Fibroblast of lung (primary cell): Measurements from ENCODE around the gene PRDM11. TPM values are rescaled to one million over a fixed set of nuclear protein-coding genes. Genes with fewer than 3 reads are reported as not detected.

Experiments used
- DNase-seq, 2 donors: peaks; one replicate each; pipeline versions ENCODE4 v3.0.0 to v3.0.0-alpha.2; 2010; ENCODE audit warnings: low read depth in 2 of 2
- H2AFZ ChIP-seq: 2 replicates; pipeline ENCODE4 v1.5.1; 2012; ENCODE audit warnings: low read length, control low read depth, inconsistent platforms
- H3K27ac ChIP-seq: 2 replicates; pipeline ENCODE4 v1.5.1; 2011; ENCODE audit warnings: low read length, control low read depth; ENCODE audit not compliant: insufficient read depth
- H3K27me3 ChIP-seq: 2 replicates; pipeline ENCODE4 v1.5.1; 2011; ENCODE audit warnings: mild to moderate bottlenecking, low read length; ENCODE audit not compliant: control insufficient read depth, insufficient read depth
- H3K36me3 ChIP-seq: 2 replicates; pipeline ENCODE4 v1.5.1; 2011; ENCODE audit warnings: low read length; ENCODE audit not compliant: control insufficient read depth, insufficient read depth
- H3K4me1 ChIP-seq: 2 replicates; pipeline ENCODE4 v1.5.1; 2011; ENCODE audit warnings: low read length; ENCODE audit not compliant: control insufficient read depth, insufficient read depth; ENCODE audit errors: extremely low read depth
- H3K4me2 ChIP-seq: 2 replicates; pipeline ENCODE4 v1.5.1; 2011; ENCODE audit warnings: low read length, control low read depth; ENCODE audit not compliant: insufficient read depth; ENCODE audit errors: extremely low read depth
- H3K4me3 ChIP-seq, 4 experiments: fragments of 200-600 bp in 1 of 4; sonication (generic) in 1 of 4; replicated peaks in 1 of 4; 2 replicates each; pipeline ENCODE4 v1.5.1; 2011 to 2016; ENCODE audit warnings: low read length in 4 of 4, low read depth in 3 of 4, mild to moderate bottlenecking in 3 of 4, control low read depth in 2 of 4, inconsistent platforms in 1 of 4, mixed read lengths in 1 of 4; ENCODE audit not compliant: insufficient read depth in 1 of 4; ENCODE audit errors: control extremely low read depth in 1 of 4
- H3K79me2 ChIP-seq: 2 replicates; pipeline ENCODE4 v1.5.1; 2012; ENCODE audit warnings: mild to moderate bottlenecking, low read length, inconsistent platforms; ENCODE audit not compliant: control insufficient read depth, insufficient read depth
- H3K9ac ChIP-seq: 2 replicates; pipeline ENCODE4 v1.5.1; 2011; ENCODE audit warnings: mild to moderate bottlenecking, low read length, control low read depth; ENCODE audit not compliant: insufficient read depth
- H3K9me3 ChIP-seq: 2 replicates; pipeline ENCODE4 v1.5.1; 2012; ENCODE audit warnings: low read depth, low read length; ENCODE audit not compliant: control insufficient read depth, insufficient read depth
- H4K20me1 ChIP-seq: 2 replicates; pipeline ENCODE4 v1.5.1; 2011; ENCODE audit warnings: low read length; ENCODE audit not compliant: control insufficient read depth, insufficient read depth; ENCODE audit errors: extremely low read depth
- EZH2 ChIP-seq: IDR thresholded peaks from 2 replicates; pipeline ENCODE4 v1.5.1; 2012; ENCODE audit warnings: low read length, control low read depth, mild to moderate bottlenecking; ENCODE audit errors: missing control alignments
- polyA plus RNA-seq, 2 donors: library from polyadenylated mRNA; depleted of rRNA in 1 of 2; stranded (reverse) in 1 of 2; unstranded in 1 of 2; fragments of >200 nt; gene quantifications; 2 replicates each; pipeline ENCODE4 v1.2.1, GENCODE V29; 2011 to 2012; ENCODE audit warnings: missing spikeins in 1 of 2
- total RNA-seq: library from RNA; depleted of rRNA; stranded (reverse); fragments of >200 nt; gene quantifications from 2 replicates; pipeline ENCODE4 v1.2.1, GENCODE V29; 2014
- TF ChIP-seq, protein P1 (sequence below), 2 donors: IDR thresholded peaks in 1 of 2; conservative IDR thresholded peaks in 1 of 2; 1 replicate in 1 of 2; 2 replicates in 1 of 2; pipeline ENCODE4 v1.5.1; 2011 to 2012; ENCODE audit warnings: low read length in 2 of 2, control low read depth in 1 of 2, inconsistent platforms in 1 of 2, low read depth in 1 of 2, mild to moderate bottlenecking in 1 of 2

Gene PRDM11
- total and polyA plus RNA-seq, 2 donors (not counting 1 experiment from before 2014, with no cell fraction given), result 3.1 to 4.0 TPM

DNA sequence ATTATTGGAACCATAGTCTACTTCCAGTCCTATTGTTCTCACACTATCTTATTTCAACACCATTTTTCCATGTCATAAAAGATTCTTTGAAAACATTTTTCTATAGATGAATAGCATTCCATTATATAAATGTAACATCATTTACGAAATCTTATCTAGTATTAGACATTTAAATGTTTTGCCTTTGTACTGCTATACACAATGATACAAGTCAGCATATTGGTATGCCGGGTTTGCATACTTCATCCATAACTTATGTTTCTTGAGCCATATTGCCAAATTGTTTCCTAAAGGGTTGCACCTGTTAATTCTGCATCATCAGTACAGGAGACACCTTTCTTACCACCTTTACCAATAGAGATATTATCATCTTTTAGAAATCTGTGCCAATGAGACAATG is 71.6 kb downstream of the PRDM11 start:
- no peak overlapping the region for H3K4me2 ChIP-seq
- H3K9me3 ChIP-seq, result no peaks in the 10 kb centered on the region

DNA sequence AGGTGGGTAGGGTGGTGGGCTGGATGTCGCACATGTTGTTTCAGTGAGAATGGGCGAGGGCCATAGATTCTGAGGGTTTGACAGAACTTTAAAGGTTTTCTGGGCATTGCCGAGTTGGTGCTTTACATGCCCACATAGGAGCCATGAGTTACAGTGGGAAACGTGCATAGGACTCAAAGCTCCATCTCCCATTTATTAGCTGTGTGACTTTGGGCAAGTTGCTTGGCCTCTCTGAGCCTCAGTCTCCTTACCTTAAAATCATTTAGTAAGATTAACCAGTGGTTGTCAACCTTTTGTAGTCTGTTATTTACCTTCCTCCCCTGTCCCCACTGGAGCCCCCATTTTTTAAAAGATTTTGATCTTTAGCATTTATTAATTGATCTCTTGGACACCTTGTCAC is 72.3 kb downstream of the PRDM11 start:
- TF ChIP-seq EZH2, result no peak
- TF ChIP-seq, protein P1, sequence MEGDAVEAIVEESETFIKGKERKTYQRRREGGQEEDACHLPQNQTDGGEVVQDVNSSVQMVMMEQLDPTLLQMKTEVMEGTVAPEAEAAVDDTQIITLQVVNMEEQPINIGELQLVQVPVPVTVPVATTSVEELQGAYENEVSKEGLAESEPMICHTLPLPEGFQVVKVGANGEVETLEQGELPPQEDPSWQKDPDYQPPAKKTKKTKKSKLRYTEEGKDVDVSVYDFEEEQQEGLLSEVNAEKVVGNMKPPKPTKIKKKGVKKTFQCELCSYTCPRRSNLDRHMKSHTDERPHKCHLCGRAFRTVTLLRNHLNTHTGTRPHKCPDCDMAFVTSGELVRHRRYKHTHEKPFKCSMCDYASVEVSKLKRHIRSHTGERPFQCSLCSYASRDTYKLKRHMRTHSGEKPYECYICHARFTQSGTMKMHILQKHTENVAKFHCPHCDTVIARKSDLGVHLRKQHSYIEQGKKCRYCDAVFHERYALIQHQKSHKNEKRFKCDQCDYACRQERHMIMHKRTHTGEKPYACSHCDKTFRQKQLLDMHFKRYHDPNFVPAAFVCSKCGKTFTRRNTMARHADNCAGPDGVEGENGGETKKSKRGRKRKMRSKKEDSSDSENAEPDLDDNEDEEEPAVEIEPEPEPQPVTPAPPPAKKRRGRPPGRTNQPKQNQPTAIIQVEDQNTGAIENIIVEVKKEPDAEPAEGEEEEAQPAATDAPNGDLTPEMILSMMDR (conservative IDR thresholded peaks at IDR 0.05 in 1 of 2, IDR thresholded peaks at IDR 0.05 in 1 of 2; ENCODE audit: low read depth in 1 of 2, low read length in 2 of 2), result no peak
- H3K4me1 ChIP-seq, result no peaks in the 10 kb centered on the region
- H3K9ac ChIP-seq, result no peak overlapping the region
- no peak overlapping the region for H2AFZ ChIP-seq
- no peaks in the 10 kb centered on the region for H3K9me3 ChIP-seq
- no peak overlapping the region for H3K27ac ChIP-seq
- H3K27me3 ChIP-seq, result no peaks in the 10 kb centered on the region
- no peaks in the 10 kb centered on the region for H3K36me3 ChIP-seq
- no peak for DNase-seq
- no peak overlapping the region for H3K4me2 ChIP-seq
- H4K20me1 ChIP-seq, result no peaks in the 10 kb centered on the region
- H3K4me3 ChIP-seq, result no peak overlapping the region
- H3K79me2 ChIP-seq, result no peaks in the 10 kb centered on the region

More for the DNA sequence above, 71.6 kb downstream of the PRDM11 start:
- no peak overlapping the region for H2AFZ ChIP-seq
- no peaks in the 10 kb centered on the region for H3K36me3 ChIP-seq
- no peak overlapping the region for H3K4me3 ChIP-seq
- H3K79me2 ChIP-seq, result no peaks in the 10 kb centered on the region
- no peaks in the 10 kb centered on the region for H3K27me3 ChIP-seq
- H3K27ac ChIP-seq, result no peak overlapping the region
- DNase-seq, result peak in 1 of 2 donors; percentile 47
- no peaks in the 10 kb centered on the region for H3K4me1 ChIP-seq
- no peaks in the 10 kb centered on the region for H4K20me1 ChIP-seq
- no peak for TF ChIP-seq EZH2
- TF ChIP-seq, protein P1 (conservative IDR thresholded peaks at IDR 0.05 in 1 of 2, IDR thresholded peaks at IDR 0.05 in 1 of 2; ENCODE audit: low read depth in 1 of 2, low read length in 2 of 2), result no peak
- H3K9ac ChIP-seq, result no peak overlapping the region

DNA sequence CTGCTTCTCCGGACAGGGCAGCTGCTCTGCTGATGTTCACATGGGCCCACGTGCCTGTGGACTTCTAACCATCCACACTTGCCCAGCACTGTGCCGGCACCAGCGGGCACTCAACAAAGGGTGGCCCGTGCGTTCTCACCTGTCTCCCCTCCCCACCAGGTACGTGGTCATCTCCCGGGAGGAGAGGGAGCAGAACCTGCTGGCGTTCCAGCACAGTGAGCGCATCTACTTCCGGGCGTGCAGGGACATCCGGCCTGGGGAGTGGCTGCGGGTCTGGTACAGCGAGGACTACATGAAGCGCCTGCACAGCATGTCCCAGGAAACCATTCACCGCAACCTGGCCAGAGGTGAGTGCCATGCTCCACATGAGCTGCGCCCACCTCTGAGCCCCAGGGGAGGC is 73.0 kb downstream of the PRDM11 start:
- Histone ChIP-seq H3K36me3 (no peaks in the 10 kb centered on the region), H3K4me3 (no peak overlapping the region), H3K27me3 (no peaks in the 10 kb centered on the region), H3K9me3 (no peaks in the 10 kb centered on the region), H4K20me1 (no peaks in the 10 kb centered on the region), H3K4me2 (no peak overlapping the region), H3K9ac (no peak overlapping the region), H3K27ac (no peak overlapping the region), H2AFZ (no peak overlapping the region), H3K4me1 (no peaks in the 10 kb centered on the region), H3K79me2 (no peaks in the 10 kb centered on the region)
- DNase-seq, result no peak
- TF ChIP-seq EZH2, result no peak
- TF ChIP-seq, protein P1 (conservative IDR thresholded peaks at IDR 0.05 in 1 of 2, IDR thresholded peaks at IDR 0.05 in 1 of 2; ENCODE audit: low read depth in 1 of 2, low read length in 2 of 2), result no peak
